Thoracic aorta (tissue), 2 donors: ENCODE results near the gene SSUH2. TPM values are rescaled to one million over a fixed set of nuclear protein-coding genes. Genes with fewer than 3 reads are reported as not detected.

Experiments
- ATAC-seq: fragments of 150-250 bp; one replicate; pipeline ENCODE4 v1.8.0; 2017; ENCODE audit warnings: low read depth; ENCODE audit not compliant: insufficient number of reproducible peaks, low FRiP score
- DNase-seq: peaks from one replicate; pipeline ENCODE4 v3.0.0-alpha.2; 2020; ENCODE audit warnings: low spot score
- H3K27ac ChIP-seq, 2 donors: fragments of 200-600 bp; sonication (generic); 1 replicate in 1 of 2; 2 replicates in 1 of 2; pipeline ENCODE4 v1.5.1; 2016; ENCODE audit warnings: mild to moderate bottlenecking in 2 of 2, moderate library complexity in 2 of 2
- H3K27me3 ChIP-seq: fragments of 200-600 bp; sonication (generic); replicated peaks from 2 replicates; pipeline ENCODE4 v1.6.0; 2016; ENCODE audit warnings: mild to moderate bottlenecking; ENCODE audit not compliant: insufficient read depth
- H3K36me3 ChIP-seq: fragments of 200-600 bp; sonication (generic); one replicate; pipeline ENCODE4 v1.5.1; 2016
- H3K4me1 ChIP-seq, 2 donors: fragments of 200-600 bp; sonication (generic); 1 replicate in 1 of 2; 2 replicates in 1 of 2; pipeline versions ENCODE4 v1.5.1 to v1.6.0; 2016; ENCODE audit warnings: low read depth in 2 of 2, mild to moderate bottlenecking in 1 of 2; ENCODE audit not compliant: control insufficient read depth in 1 of 2
- H3K4me3 ChIP-seq: fragments of 200-600 bp; sonication (generic); 2 replicates; pipeline ENCODE4 v1.5.1; 2016; ENCODE audit warnings: mild to moderate bottlenecking
- H3K9me3 ChIP-seq: fragments of 200-600 bp; sonication (generic); 2 replicates; pipeline ENCODE4 v1.5.1; 2016
- total RNA-seq, 2 donors: library from RNA; depleted of rRNA; stranded (reverse); fragments of >200 nt; gene quantifications; one replicate each; pipeline versions ENCODE4 v1.1.0 to v1.2.3, GENCODE V29; 2016
- TF ChIP-seq, protein P1 (sequence below): fragments of 200-600 bp; sonication (generic); IDR thresholded peaks from one replicate; pipeline ENCODE4 v1.5.1; 2019; ENCODE audit warnings: antibody characterized with exemption

SSUH2 gene
- total RNA-seq, 2 donors from 2014 or later, result 0.14 TPM; not detected in 1

DNA sequence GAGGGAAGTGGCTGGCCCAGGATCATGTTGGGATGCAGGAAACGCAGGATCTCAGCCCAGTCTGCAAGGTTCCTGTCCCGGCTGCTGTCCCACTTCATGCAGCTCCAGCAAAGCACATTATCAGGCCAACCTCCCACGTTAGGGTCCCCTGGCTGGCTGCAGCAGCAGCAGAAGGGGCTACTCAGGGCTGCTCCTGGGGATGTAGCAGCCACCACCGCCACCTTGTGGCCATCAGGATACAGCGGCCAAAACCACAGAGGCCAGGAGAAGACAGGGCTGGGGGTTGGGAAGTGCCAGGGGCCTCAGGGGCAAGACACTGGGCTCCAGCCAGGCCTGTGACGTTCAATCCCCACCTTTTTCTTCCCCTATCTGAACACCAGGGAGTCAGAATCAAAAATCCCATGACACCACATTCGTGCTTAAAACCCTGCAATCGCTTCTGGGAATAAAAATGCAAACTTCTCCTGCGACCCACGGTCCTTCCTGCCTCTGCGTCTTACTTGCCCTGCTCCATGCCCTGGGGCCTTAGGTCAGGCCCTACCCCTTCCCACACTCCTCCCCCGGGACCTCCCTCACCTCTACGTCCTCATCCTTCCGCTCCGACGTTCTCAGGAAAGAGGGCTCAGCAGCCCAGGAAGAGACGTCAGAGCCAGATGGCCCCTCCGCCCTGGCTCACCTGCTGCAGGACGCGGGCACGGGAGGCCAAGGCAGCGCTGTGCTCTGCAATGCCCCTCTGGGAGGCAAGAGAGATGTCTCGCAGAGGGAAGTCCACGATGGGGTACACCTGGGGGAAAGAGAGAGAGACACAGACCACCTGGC lies 21.5 kb downstream of the SSUH2 start:
- TF ChIP-seq, protein P1, sequence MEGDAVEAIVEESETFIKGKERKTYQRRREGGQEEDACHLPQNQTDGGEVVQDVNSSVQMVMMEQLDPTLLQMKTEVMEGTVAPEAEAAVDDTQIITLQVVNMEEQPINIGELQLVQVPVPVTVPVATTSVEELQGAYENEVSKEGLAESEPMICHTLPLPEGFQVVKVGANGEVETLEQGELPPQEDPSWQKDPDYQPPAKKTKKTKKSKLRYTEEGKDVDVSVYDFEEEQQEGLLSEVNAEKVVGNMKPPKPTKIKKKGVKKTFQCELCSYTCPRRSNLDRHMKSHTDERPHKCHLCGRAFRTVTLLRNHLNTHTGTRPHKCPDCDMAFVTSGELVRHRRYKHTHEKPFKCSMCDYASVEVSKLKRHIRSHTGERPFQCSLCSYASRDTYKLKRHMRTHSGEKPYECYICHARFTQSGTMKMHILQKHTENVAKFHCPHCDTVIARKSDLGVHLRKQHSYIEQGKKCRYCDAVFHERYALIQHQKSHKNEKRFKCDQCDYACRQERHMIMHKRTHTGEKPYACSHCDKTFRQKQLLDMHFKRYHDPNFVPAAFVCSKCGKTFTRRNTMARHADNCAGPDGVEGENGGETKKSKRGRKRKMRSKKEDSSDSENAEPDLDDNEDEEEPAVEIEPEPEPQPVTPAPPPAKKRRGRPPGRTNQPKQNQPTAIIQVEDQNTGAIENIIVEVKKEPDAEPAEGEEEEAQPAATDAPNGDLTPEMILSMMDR, result peak; percentile 91
- H3K4me3 ChIP-seq, result no peak overlapping the region
- ATAC-seq (peak; percentile 58), DNase-seq (peak; percentile 22)
- no peaks in the 10 kb centered on the region for H3K36me3 ChIP-seq
- peaks cover 13 to 36% of the 10 kb centered on the region in 2 donors for H3K4me1 ChIP-seq
- H3K9me3 ChIP-seq, result no peaks in the 10 kb centered on the region
- no peaks in the 10 kb centered on the region for H3K27me3 ChIP-seq
- H3K27ac ChIP-seq, result no peak overlapping the region

DNA sequence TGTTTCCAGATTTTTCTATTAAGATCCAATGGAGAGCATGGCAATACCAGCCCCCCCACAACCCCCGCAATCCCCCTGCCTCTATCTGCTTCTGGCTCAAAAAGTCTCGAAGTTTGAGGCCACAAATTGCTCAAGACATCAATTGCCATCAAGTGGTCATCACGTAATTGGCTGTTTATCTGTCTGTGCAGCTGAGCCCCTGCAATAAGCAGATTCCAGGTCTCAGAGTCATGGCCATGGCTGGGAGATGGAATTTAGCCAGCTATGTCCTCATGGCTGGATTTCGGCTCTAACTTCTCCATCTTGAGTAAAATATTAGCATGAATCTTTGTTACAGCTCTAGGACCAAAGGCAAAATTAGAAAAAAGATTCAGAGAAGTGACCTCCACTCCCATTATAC lies 22.7 kb downstream of the SSUH2 start:
- no peaks in the 10 kb centered on the region for H3K9me3 ChIP-seq
- peaks cover 13 to 36% of the 10 kb centered on the region in 2 donors for H3K4me1 ChIP-seq
- no peaks in the 10 kb centered on the region for H3K36me3 ChIP-seq
- no peaks in the 10 kb centered on the region for H3K27me3 ChIP-seq
- no peak for DNase-seq
- no peak overlapping the region for H3K4me3 ChIP-seq
- peak overlapping the region in 1 of 2 donors; percentile 67 for H3K27ac ChIP-seq
- TF ChIP-seq, protein P1, result no peak
- no peak for ATAC-seq

DNA sequence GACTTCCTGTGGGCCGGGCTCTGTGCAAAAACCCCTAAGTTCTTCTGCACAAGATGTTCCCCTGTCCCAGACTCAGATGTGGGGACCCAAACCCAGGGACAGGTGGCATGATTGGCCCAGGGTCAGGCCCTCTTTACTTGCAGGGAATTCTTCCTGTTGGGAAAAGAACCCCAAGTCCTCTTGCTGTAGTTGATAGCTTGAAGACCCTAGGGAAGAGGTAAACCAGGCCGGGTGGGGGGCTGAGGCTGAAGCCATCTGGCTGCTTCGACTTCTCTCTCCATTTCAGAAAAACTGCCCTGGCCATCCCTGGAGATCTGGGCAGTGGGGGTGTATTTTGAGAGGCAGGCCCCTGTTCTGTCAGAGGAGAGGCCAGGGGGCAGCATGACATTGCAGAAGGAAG lies 23.5 kb downstream of the SSUH2 start:
- H3K27ac ChIP-seq, result peak overlapping the region in 1 of 2 donors; percentile 7
- TF ChIP-seq, protein P1, result no peak
- ATAC-seq, result no peak
- peaks cover 13 to 36% of the 10 kb centered on the region in 2 donors for H3K4me1 ChIP-seq
- H3K4me3 ChIP-seq, result no peak overlapping the region
- H3K36me3 ChIP-seq, result no peaks in the 10 kb centered on the region
- no peak for DNase-seq
- no peaks in the 10 kb centered on the region for H3K9me3 ChIP-seq
- no peaks in the 10 kb centered on the region for H3K27me3 ChIP-seq

DNA sequence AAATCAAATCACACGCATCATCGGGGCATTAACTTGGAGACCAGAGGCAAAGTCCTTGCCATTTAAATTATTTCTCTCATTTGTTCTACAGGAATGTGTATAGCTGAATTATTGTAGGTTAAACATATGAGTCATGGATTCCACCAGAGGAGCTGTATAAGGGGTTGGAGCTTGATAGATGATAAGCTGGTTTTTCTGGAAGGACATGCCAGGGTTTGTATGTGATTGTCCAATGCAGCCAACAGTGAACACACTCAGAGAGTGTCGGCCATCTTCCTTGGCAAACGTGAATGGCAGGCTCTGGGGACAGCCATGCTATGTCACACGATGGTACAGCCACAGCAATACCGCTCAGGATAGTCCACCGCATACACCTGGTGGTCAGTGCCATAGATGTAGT lies 25.1 kb downstream of the SSUH2 start:
- DNase-seq (no peak), ATAC-seq (no peak)
- Histone ChIP-seq H3K9me3 (no peaks in the 10 kb centered on the region), H3K4me3 (no peak overlapping the region), H3K27ac (no peak overlapping the region), H3K36me3 (no peaks in the 10 kb centered on the region), H3K4me1 (peaks cover 13 to 31% of the 10 kb centered on the region in 2 donors), H3K27me3 (no peaks in the 10 kb centered on the region)
- TF ChIP-seq, protein P1, result no peak

DNA sequence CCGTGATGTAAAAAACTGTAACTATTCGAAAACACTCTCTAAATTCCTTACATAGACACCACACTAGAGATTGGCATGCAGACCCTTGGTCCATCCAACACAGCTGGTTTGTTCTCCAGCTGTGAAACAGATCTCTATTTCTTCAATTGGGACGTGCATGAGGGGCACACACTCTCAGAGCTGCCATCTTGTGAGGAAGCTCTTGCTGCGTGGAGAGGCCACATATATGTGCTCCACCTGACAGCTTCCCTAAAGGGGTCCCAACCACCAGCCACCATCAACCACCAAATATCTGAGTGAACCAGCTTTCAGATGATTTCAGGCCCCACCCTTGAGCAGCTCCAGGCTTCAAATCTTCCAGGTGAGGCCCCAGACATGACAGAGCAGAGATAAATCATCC lies 25.6 kb downstream of the SSUH2 start:
- H3K36me3 ChIP-seq, result no peaks in the 10 kb centered on the region
- no peak overlapping the region for H3K27ac ChIP-seq
- TF ChIP-seq, protein P1, result no peak
- no peaks in the 10 kb centered on the region for H3K27me3 ChIP-seq
- no peak for ATAC-seq
- no peaks in the 10 kb centered on the region for H3K9me3 ChIP-seq
- no peak for DNase-seq
- peaks cover 13 to 31% of the 10 kb centered on the region in 2 donors for H3K4me1 ChIP-seq
- H3K4me3 ChIP-seq, result no peak overlapping the region
